Mucosa of descending colon (tissue), 3 donors: ENCODE data around the gene THSD8. TPM values are rescaled to one million over a fixed set of nuclear protein-coding genes. Genes with fewer than 3 reads are reported as not detected.

Source experiments
- ATAC-seq: fragments of 200-7000 bp; cut with Tn5 transposase; one replicate; pipeline ENCODE4 v1.9.1; 2020; ENCODE audit warnings: mild to moderate bottlenecking, moderate library complexity
- DNase-seq, 3 donors: peaks; one replicate each; pipeline ENCODE4 v3.0.0-alpha.2; 2020
- H3K36me3 ChIP-seq: fragments of 200-600 bp; one replicate; pipeline ENCODE4 v1.8.0; 2021; ENCODE audit warnings: low read depth, mild to moderate bottlenecking
- H3K4me1 ChIP-seq: fragments of 200-600 bp; one replicate; pipeline ENCODE4 v1.8.0; 2021; ENCODE audit warnings: low read depth, mild to moderate bottlenecking
- H3K4me3 ChIP-seq: fragments of 200-600 bp; one replicate; pipeline ENCODE4 v1.8.0; 2021; ENCODE audit warnings: mild to moderate bottlenecking
- H3K9me3 ChIP-seq: fragments of 200-600 bp; one replicate; pipeline ENCODE4 v1.8.0; 2021; ENCODE audit warnings: mild to moderate bottlenecking
- CTCF ChIP-seq: fragments of 200-600 bp; IDR thresholded peaks from one replicate; pipeline ENCODE4 v1.8.0; 2022; ENCODE audit warnings: antibody characterized with exemption, mild to moderate bottlenecking
- intact Hi-C, 2 donors: fragments of 100-400 bp; cut with DNase I in 1 of 2; cut with micrococcal nuclease in 1 of 2; formaldehyde crosslinking; loops; one replicate each; pipeline versions ENCODE4 v1.11.0 to v1.11.1; 2022; cut with DNase I, micrococcal nuclease
- total RNA-seq, 3 donors: library from RNA; stranded (reverse); fragmentation: NEBNext Ultra II Directional in 2 of 3; extraction: Animal tissue kit (Norgen Biotek cat#: 25700) in 2 of 3; gene quantifications; one replicate each; pipeline versions ENCODE4 v1.2.1 to v1.2.4, GENCODE V29; 2021 to 2023
- donor health status: DM: no; HTN: no; CAD: no; lungs with moderate emphysema.
- donor health status: DM: no; HTN: no; CAD: no.
- donor health status: DM: no; HTN: yes; CAD: no.

THSD8 gene
- total RNA-seq, 3 donors from 2014 or later = 1.5 to 10.4 (median 2.7) TPM

GRCh38 chr19:12759686-12760085 lies 42.2 kb upstream of the THSD8 start:
- DNase-seq (no peak), ATAC-seq (no peak)
- Histone ChIP-seq H3K4me3 (no peak overlapping the region), H3K9me3 (no peaks in the 10 kb centered on the region), H3K36me3 (no peaks in the 10 kb centered on the region), H3K4me1 (peaks cover 7% of the 10 kb centered on the region)
- no peak for TF ChIP-seq CTCF
- intact Hi-C loops = loop anchor here (5.0 kb wide), 2 partner anchors 38 to 52 kb away; no protein-coding TSS in a partner anchor

DNA sequence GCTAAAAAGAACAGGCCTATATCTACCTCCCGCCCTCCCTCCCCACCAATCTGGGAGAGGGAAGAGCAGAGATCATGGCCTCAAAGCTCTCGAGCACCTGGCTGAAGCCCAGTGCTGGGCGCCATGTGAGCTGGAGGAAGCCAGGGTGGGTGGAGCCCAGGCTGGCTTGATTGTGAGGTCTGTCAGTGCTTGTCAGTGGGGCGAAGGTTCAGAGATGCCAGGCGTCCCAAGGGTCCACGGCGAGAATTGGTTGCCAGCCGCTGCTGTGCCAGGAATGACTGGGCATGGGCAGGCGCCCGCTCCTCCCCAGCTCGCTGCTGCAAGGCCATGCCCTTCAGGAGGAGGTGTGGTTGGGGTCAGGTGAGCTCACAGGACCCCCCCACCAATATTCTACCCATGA lies 38.8 kb upstream of the THSD8 start:
- no peak for TF ChIP-seq CTCF
- Histone ChIP-seq H3K4me3 (no peak overlapping the region), H3K4me1 (peaks cover 8% of the 10 kb centered on the region), H3K9me3 (no peaks in the 10 kb centered on the region), H3K36me3 (no peaks in the 10 kb centered on the region)
- DNase-seq = no peak
- intact Hi-C loops = loop anchor here (5.0 kb wide), 1 partner anchor 34 kb away; no protein-coding TSS in a partner anchor
- ATAC-seq = no peak

GRCh38 chr19:12764698-12765097 lies 37.2 kb upstream of the THSD8 start:
- Histone ChIP-seq H3K4me1 (peaks cover 8% of the 10 kb centered on the region), H3K36me3 (no peaks in the 10 kb centered on the region), H3K4me3 (no peak overlapping the region), H3K9me3 (no peaks in the 10 kb centered on the region)
- TF ChIP-seq CTCF = no peak
- ATAC-seq = no peak
- intact Hi-C loops = loop anchor here (5.0 kb wide), 2 partner anchors 33 to 83 kb away; no protein-coding TSS in a partner anchor
- no peak for DNase-seq

DNA sequence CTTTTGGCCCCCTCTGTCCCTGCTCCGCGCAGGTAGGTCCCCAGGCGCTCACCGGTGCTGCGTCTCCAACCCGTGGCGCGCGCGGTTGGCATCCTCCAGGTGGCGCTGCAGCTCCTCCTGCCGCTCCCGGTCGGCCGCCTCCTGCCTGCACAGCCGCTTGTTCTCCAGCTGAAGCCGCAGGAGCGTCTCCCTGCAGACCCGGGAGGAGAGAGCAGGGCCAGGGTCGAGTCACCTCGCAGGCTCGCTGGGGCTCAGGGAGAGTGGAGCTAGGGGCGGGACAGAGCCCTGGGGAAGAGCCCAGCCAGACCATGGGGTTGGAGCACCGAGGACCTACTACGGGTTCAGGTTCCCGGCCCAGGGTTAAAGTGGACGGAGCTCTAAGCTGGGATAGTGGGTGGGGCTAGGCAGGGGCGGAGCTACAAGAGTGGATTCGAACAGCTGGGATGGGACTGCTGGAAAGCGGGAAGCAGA lies 35.8 kb upstream of the THSD8 start:
- H3K36me3 ChIP-seq = no peaks in the 10 kb centered on the region
- intact Hi-C loops = loop anchor here in 1 of 2 donors (5.0 kb wide), 1 partner anchor 81 kb away; no protein-coding TSS in a partner anchor
- H3K4me1 ChIP-seq = peaks cover 13% of the 10 kb centered on the region
- ATAC-seq = peak; percentile 88
- H3K4me3 ChIP-seq = no peak overlapping the region
- TF ChIP-seq CTCF = peak; percentile 94
- H3K9me3 ChIP-seq = no peaks in the 10 kb centered on the region
- DNase-seq = peak in 2 of 3 donors; percentile 84 to 94

- intact Hi-C loops = loop anchor here in 1 of 2 donors (5.0 kb wide), 1 partner anchor 80 kb away; no protein-coding TSS in a partner anchor
- H3K36me3 ChIP-seq = no peaks in the 10 kb centered on the region
These were observed 34.7 kb upstream of the THSD8 start for GRCh38 chr19:12767150-12767549.

More at GRCh38 chr19:12767150-12767549, 34.7 kb upstream of the THSD8 start:
- Histone ChIP-seq H3K4me3 (no peak overlapping the region), H3K9me3 (no peaks in the 10 kb centered on the region), H3K4me1 (peaks cover 13% of the 10 kb centered on the region)
- ATAC-seq (no peak), DNase-seq (no peak)
- TF ChIP-seq CTCF = no peak
